ENCODE measurements around the gene SNIP1.
"Not testable (repeated sequence)": the region's sequence is repeated elsewhere in the genome, so short reads cannot be mapped to it uniquely, and the experiment has no call there.

SNIP1 gene, protein sequence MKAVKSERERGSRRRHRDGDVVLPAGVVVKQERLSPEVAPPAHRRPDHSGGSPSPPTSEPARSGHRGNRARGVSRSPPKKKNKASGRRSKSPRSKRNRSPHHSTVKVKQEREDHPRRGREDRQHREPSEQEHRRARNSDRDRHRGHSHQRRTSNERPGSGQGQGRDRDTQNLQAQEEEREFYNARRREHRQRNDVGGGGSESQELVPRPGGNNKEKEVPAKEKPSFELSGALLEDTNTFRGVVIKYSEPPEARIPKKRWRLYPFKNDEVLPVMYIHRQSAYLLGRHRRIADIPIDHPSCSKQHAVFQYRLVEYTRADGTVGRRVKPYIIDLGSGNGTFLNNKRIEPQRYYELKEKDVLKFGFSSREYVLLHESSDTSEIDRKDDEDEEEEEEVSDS

GRCh38 chr1:37553927-37554808, at the start of gene SNIP1:
Gene SNIP1, minus strand, starts transcription at chr1:37554293. Its CDS starts 64 bp downstream, at chr1:37554229.
- peak; percentile 96 for DNase-seq (ENCODE audit: low spot score)

DNA sequence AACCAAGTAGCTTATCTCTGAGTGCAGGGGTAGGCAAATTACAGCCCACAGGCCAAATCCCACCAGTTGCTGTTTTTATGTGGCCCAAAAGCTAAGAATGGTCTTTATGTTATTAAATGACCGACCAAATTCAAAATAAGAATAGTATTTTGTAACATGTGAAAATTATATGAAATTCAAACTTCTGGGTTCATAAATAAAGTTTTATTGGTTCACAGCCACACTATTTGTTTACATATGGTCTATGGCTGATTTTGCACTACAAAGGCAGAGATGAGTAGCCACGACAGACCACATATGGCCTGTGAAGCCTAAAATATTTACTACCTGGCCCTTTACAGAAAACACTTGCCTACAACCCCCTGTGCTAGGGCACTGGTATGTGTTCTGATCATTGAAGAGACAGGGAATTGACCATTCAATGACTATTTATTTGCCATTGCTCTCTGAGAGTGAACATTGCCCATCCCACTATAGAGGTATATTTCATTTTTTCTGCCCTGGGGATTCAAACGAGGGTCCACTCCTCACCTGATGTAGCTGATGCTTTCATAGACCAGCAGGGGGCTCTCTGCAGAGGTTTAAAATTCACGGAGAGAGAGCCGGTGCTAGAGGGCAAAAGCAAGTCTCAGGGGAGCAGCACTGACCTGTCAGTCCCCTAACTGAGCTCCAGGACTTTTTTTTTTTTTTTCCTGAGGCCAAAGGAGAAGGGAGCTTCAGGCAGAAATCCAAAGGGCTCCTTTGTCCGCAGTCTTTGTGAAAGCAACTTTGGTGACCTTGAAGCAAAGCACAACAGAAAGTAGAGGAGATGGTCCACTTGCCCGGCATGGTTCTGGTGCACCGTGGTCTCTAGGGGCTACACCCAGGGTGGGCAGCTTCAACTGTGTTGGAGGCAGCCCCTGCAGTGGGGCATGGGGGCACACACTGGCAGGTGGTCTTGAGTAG, 48.9 kb upstream of the SNIP1 start:
- peak; percentile 55 for DNase-seq (ENCODE audit: low spot score)

DNA sequence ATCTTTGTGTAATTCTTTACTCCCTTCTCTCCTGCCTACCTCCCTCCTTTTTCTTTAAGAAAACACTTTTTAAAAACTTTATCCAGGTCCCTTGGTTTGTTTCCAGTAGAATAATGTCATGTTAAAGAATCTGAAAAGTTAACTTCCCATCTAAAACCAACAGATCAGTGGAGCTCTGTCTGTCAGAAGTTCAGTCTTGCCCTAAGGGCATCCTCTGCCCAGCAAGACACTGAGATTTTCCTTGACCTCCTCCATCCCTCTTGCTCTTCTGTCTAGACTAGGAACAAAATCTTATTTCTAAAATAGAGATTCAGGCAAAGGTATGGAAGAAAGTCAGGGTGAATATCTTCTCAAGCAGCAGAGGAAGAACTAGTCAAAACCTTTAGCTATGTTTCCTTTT, 47.3 kb upstream of the SNIP1 start:
- peak; percentile 24 for DNase-seq (ENCODE audit: low spot score)

DNA sequence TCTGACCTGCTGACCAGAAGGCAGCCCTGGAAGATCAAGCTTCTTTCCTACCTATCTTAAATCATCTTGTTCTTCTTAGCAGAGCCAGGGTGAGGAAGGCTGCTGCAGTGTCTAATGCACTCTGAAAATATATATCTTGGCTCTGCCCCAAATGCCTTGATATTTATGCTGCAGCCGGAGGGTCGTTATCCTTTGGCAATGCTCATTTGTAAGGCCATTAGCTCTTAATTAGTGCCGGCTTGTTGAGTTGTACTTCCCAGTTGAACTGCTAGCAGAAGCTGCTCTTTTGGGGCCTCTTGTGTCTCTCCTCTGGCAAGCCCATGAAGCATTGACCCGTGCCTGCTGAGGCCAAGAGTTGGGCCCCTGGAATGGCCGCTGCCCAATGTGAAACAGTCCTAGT, 45.8 kb upstream of the SNIP1 start:
- no peak for DNase-seq (ENCODE audit: low spot score)

- no peak for DNase-seq (ENCODE audit: low spot score)
Observed at GRCh38 chr1:37596182-37596667, 42.1 kb upstream of the SNIP1 start.

GRCh38 chr1:37595440-37596181, 41.5 kb upstream of the SNIP1 start, which contains the start of gene GNL2:
Gene GNL2, minus strand, starts transcription at chr1:37595937. Its CDS starts 115 bp downstream, at chr1:37595822.
- DNase-seq (ENCODE audit: low spot score): peak; percentile 94

DNA sequence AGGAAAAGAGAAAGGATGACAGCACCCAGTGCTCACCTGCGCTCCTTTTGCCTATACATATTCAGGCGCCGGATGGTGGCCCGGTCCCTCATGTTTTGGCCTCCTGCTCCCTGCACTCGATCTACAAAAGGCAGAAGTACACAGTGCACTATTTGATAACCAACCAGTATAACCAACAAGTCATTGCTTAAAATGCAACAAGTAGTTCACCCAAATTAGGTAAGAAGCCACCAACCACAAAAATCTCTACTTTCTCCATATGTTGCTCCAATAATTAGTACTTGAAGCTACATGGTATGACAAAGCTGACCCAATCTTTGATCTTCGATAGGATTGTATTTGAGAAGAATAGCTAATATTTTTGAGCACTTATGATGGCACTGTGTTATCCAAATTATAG, 39.6 kb upstream of the SNIP1 start:
- DNase-seq (ENCODE audit: low spot score): no peak

DNA sequence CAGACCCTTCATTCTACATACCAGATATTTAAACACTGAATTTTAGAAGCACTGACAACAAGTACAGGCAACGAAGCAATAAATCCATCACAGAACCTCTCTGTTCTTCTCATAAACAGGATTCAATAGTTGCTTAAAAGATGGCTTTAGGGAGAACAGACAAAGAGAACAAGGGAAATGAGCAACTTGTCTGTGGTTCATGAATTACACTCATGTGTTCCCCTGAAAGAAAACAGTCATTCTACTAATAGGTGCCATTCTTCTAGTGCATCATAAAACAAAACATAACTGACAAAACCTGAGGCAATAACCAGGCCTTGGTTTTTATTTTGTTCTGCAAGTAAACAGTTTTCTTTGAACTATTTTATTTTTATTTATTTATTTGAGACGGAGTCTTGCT, 34.8 kb upstream of the SNIP1 start:
- no peak for DNase-seq (ENCODE audit: low spot score)

GRCh38 chr1:37584544-37584943, 30.5 kb upstream of the SNIP1 start:
- DNase-seq (ENCODE audit: low spot score): not testable (repeated sequence)

GRCh38 chr1:37575692-37576091, 21.6 kb upstream of the SNIP1 start:
- DNase-seq (ENCODE audit: low spot score): no peak

- no peak for DNase-seq (ENCODE audit: low spot score)
Observed at GRCh38 chr1:37574834-37575480, 20.9 kb upstream of the SNIP1 start.

DNA sequence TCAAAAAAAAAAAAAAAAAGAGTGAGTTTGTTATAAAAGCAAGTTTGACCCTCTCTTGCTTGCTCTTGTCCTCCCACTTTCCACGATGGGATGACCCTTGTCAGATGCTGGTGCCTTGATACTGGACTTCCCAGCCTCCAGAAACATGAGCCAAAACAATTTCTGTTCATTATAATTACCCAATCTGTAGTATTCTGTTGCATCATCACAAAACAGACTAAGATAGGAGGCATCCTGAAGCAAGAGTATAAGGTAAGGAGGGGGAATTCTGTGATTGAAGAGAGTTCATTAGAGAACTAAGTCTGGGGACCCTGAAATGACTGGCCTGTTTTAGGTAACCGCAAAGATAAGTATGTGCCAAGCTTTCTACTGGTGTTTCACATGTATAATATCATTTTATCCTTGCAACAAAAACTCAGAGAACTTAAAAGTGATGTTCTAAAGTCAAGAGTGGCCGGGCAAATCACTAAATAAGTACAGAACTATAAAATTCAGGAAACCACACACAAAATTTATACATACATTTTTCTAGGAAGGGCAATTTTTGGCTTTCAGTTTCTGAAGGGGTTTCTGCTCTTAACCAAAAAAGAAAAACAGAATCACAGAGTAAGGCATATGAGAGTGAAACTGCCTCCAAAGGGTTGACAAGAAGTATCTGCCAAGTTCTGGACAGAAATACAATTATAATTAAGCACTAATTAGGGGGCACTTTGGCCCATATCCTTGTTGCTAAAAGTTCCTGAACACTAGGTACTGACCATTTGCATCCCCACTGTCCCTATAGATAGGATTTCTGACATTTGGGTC, 16.6 kb upstream of the SNIP1 start:
- no peak for DNase-seq (ENCODE audit: low spot score)

- DNase-seq (ENCODE audit: low spot score): no peak
Observed at GRCh38 chr1:37567023-37567422, 12.9 kb upstream of the SNIP1 start.

GRCh38 chr1:37564892-37565291, 10.8 kb upstream of the SNIP1 start:
- no peak for DNase-seq (ENCODE audit: low spot score)

DNA sequence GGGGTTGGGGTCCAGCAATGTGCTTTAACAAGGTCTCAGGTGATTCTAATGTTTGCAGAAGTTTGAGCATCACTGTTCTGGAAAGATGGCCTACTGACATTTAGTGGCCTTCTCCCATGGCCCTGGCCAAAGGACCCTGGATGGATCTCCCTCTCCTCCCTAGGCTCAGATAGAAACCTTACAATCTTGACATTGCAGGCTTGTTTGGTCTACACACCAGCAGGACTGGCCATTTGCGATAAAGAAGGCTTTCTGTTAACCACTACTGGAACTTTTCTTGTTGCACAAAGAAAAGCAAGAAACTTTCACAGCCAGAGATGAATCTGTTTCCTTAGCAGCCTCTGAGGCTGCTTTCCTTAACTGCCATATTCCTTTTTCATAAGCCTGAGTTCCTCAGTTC, 8.9 kb upstream of the SNIP1 start:
- DNase-seq (ENCODE audit: low spot score): no peak

- peak; percentile 30 for DNase-seq (ENCODE audit: low spot score)
Observed at GRCh38 chr1:37561133-37562132, 7.3 kb upstream of the SNIP1 start.

DNA sequence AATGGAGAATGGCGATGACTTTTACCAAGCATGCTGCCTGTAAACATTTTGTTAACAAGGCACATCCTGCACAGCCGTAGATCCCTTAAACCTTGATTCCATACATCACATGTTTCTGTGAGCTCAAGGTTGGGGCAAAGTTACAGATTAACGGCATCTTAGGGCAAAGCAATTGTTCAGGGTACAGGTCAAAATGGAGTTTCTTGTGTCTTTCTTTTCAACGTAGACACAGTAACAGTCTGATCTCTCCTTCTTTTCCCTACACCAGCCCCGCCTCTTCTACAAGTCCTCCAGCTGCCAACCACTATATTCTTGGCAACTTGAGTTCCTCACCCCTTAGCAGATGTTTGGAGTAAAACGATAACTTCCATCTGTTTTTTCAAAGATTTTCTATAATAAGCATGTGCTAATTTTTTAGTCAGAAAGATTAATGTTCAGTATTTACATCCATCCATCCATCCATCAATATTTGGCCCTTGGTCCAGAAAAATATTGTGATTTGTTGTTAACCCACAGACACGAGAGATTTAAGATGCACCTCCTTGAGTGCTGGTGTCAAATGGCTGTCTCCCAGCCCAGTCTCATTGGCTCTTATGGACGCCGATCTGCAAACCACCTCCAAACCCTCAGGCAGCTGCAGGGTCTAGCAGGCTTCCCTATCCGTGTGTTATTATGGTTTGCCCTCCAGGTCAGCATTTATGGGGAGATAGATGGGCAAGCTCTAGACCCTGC, 6.5 kb upstream of the SNIP1 start:
- no peak for DNase-seq (ENCODE audit: low spot score)

- not testable (repeated sequence) for DNase-seq (ENCODE audit: low spot score)
Observed at GRCh38 chr1:37559957-37560379, 5.9 kb upstream of the SNIP1 start.
